GM12874 (cell line): ENCODE data around the gene ISX.

ENCODE experiments used
- CTCF ChIP-seq: IDR thresholded peaks from 2 replicates; pipeline ENCODE4 v1.5.1; 2011; ENCODE audit warnings: low read depth, mild to moderate bottlenecking, control low read depth, low read length, moderate library complexity; ENCODE audit not compliant: insufficient read depth

The ISX gene

GRCh38 chr22:35128637-35129036 lies 62.7 kb downstream of the ISX start:
- no peak for TF ChIP-seq CTCF

- no peak for TF ChIP-seq CTCF
These were observed 65.6 kb downstream of the ISX start for GRCh38 chr22:35131525-35132000.

- no peak for TF ChIP-seq CTCF
These were observed 66.6 kb downstream of the ISX start for GRCh38 chr22:35132568-35132967.

GRCh38 chr22:35133702-35134380 lies 67.9 kb downstream of the ISX start:
- no peak for TF ChIP-seq CTCF

- no peak for TF ChIP-seq CTCF
These were observed 68.7 kb downstream of the ISX start for GRCh38 chr22:35134637-35135036.

GRCh38 chr22:35135165-35135564 lies 69.2 kb downstream of the ISX start:
- TF ChIP-seq CTCF = no peak
